Activated CD8-positive, alpha-beta memory T cell treated with anti-CD3 and anti-CD28 coated beads for 4 hours (primary cell): ENCODE measurements around the gene SLC30A7.
"Not testable (repeated sequence)": the region's sequence is repeated elsewhere in the genome, so short reads cannot be mapped to it uniquely, and the experiment has no call there.

Experiments used
- DNase-seq, 2 donors: peaks; one replicate each; pipeline ENCODE4 v3.0.0-alpha.2; 2020; ENCODE audit warnings: low read depth in 2 of 2

Gene SLC30A7

DNA sequence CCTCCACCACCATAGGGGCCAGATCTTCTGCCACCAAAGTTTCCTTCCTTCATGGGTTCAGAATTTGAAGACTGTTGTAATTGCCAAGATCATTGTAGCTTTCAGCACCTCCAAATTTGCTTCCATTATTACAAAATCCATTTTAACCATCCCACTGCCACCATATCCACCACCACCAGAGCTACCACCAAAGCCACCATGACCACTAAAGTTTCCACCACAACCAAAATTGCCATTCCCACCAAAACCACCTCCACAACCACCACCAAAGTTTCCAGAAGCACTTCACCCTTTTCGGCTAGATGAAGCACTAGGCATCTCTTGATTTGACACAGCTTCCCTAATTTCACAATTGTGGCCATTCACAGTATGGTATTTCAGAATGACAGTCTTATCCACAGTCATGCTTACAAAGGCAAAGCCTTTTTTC, 45.2 kb downstream of the SLC30A7 start:
- no peak for DNase-seq

DNA sequence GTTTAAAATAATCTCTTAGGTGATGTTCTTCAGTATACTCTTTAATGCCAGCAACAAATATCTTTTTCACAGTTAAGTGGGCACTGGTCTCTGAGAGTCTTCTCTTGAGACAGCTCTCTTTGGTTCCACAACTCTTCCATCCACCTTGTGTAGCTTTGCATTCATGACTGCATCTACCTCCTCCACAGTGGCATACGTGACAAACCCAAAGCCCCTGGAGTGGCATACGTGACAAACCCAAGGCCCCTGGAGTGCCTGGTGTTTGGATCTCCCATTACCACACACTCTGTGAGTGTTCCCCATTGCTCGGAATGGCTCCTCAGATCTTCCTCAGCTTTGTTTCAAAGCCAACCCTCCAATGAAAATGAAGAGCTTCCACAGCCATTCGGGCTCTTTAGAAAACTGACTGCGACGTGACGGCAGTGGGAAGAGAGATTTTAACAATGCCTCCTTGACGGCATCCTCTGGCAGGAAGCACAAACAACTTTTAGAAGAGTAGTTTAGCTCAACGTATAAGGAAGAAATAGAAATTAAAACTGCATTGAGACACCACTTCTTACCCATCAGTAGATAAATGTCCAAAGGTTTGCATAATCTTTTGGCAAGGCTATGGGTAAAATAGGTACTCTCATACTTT, 45.8 kb downstream of the SLC30A7 start:
- DNase-seq: no peak

DNA sequence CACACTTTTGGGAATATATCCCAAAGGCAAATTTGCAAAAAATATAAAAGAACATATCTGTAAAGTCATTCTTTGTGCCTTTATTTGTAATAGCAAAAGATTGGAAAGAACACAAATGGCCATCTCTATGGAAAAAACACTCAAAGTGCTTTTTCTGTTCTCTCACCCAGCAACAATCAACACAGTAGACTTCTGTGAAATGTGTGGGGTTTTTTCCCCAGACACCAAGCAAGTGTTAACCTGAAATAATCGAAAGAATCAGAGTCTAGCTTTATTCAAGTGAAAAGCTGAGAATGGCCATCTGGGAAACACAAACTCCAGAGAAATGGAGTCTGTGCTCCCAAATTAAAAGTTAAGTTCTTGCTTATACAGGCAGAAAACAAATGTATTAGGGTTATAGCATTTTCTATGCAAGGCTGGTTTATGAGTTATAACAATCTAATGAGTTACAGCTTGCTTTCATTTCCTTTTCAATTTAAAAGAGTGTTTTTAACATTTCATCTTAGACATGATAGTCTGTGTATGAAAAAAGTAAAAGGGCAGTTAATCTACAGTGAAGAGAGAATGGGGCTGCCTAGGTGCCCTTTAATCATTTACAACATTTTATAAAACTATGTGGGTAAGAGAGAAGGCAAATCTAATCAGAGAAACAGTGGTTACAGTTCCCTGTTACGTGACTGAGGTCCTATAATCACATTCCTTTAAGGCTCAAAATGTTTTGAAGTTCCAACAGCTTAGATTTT, 46.6 kb downstream of the SLC30A7 start:
- DNase-seq: no peak

DNA sequence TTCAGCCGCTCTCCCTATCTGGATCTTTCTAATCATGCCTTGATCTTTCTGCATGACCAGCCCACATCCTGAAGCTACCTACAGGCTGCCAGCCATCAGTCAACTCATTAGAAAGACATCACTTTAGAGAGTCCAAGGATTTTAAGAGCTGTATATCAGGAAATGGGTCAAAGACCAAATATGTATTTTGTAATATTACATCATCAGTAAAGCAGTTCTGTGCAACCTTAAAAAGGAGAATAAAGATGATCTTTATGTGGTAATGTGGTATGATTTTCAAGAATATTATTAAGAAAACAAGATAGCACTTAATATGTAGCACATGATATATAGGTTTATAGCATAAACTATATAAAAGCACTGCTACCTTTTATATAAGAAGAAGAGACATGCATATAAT, 47.6 kb downstream of the SLC30A7 start:
- DNase-seq: no peak

DNA sequence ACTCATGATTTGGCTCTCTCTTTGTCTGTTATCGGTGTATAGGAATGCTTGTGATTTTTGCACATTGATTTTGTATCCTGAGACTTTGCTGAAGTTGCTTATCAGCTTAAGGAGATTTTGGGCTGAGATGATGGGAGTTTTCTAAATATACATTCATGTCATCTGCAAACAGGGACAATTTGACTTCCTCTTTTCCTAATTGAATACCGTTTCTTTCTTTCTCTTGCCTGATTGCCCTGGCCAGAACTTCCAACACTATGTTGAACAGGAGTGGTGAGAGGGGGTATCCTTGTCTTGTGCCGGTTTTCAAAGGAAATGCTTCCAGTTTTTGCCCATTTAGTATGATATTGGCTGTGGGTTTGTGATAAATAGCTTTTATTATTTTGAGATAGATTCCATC, 50.2 kb downstream of the SLC30A7 start:
- not testable (repeated sequence) for DNase-seq

DNA sequence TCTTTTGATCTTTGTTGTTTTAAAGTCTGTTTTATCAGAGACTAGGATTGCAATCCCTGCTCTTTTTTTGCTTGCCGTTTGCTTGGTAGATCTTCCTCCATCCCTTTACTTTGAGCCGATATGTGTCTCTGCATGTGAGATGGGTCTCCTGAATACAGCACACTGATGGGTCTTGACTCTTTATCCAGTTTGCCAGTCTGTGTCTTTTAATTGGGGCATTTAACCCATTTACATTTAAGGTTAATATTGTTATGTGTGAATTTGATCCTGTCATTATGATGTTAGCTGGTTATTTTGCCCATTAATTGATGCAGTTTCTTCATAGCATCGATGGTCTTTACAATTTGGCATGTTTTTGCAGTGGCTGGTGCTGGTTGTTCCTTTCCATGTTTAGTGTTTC, 51.9 kb downstream of the SLC30A7 start:
- not testable (repeated sequence) for DNase-seq

DNA sequence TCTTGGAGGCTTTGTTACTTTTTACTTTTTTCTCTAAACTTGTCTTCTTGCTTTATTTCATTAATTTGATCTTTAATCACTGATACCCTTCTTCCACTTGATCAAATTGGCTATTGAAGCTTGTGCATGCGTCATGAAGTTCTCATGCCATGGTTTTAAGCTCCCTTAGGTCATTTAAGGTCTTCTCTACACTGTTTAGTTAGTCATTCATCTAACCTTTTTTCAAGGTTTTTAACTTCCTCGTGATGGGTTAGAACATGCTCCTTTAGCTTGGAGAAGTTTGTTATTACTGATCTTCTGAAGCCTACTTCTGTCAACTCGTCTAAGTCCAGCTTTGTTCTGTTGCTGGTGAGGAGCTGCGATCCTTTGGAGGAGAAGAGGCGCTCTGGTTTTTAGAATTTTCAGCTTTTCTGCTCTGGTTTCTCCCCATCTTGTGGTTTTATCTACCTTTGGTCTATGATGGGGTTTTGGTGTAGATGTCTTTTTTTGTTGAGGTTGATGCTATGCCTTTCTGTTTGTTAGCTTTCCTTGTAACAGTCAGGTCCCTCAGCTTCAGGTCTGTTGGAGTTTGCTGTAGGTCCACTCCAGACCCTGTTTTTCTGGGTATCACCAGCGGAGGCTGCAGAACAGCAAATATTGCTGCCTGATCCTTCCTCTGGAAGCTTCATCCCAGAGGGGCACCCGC, 53.0 kb downstream of the SLC30A7 start:
- not testable (repeated sequence) for DNase-seq

DNA sequence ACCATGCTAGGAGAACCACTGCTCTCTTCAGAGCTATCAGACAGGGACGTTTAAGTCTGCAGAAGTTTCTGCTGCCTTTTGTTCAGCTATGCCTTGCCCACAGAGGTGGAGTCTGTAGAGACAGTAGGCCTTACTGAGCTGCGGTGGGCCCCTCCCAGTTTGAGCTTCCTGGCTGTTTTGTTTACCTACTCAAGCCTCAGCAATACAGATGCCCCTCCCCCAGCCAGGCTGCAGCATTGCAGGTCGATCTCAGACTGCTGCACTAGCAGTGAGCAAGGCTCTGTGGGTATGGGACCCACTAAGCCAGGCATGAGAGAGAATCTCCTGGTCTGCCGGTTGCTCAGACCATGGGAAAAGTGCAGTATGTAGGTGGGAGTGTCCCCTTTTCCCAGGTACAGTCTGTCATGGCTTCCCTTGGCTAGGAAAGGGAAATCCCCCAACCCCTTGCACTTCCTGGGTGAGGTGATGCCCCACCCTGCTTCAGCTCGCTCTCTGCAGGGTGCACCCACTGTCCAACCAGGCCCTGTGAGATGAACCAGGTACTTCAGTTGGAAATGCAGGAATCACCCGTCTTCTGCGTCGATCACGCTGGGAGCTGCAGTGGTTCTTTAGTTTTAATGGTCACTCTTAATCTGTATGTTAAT, 53.7 kb downstream of the SLC30A7 start:
- peak; percentile 14 to 31 for DNase-seq

DNA sequence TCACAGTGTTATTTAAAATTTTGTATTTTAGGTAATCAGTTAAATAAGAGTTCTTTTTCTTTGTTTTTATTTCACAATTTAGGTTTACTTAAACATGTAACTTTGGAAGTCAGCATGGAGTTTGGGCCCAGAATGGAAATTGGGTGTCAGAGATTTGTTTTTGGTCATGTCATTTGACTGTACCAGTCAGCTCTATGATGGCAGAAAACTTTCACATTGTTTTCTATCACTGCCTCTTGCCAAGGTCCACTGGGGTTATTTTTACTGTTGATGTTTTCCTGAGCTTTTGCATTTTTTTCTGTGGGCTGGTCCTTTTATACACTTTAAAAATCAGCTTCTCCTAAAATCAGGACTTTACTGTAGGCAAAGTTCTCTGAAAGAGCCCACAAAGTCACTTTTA, 54.4 kb downstream of the SLC30A7 start:
- no peak for DNase-seq

DNA sequence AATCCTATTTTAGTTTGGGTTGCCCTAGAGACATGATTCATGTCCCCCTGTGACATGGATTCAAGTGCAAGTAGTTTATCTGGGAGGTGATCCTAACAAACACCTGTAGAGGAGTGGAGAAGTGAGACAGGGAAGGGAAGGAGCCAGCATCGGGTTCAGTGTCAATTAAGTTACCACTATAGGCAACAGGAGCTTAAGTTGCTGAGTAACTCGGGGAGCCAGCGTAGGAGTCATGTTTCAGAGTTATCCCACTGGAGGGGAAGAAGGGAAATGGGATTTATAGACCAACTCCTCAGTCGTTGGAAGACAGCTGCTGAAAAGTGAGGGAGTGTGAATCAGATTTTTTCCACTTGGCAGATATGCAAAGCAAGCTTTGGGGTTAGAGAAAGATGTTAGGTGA, 54.9 kb downstream of the SLC30A7 start:
- no peak for DNase-seq

DNA sequence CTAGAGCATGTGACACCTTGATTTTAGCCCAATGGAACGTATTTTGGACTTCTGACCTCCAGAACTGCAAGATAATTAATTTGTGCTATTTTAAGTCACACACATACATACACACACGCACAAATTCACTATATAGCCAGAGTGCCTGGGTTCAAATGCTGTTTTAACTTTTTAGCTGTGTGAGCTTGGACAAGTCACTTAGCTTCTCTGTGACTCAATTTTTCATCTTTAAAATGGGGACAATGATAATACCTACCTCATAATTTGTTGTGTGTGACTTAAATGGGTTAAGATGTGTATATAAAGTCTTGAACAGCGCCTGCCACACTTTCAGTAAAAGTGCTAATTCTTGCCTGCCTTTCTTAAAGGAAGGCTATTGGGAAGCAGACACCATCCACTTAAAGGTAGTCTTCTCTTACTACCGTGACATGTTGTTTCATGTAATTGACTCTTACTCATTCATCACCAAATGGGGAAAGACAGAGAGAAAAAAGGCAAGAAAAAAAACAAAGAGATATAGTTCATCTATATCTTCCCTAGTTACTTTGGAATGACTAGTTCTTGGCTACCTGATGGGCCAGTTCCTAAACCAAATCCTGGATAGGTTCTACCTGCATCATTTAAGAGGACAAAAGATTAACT, 56.3 kb downstream of the SLC30A7 start:
- no peak for DNase-seq

DNA sequence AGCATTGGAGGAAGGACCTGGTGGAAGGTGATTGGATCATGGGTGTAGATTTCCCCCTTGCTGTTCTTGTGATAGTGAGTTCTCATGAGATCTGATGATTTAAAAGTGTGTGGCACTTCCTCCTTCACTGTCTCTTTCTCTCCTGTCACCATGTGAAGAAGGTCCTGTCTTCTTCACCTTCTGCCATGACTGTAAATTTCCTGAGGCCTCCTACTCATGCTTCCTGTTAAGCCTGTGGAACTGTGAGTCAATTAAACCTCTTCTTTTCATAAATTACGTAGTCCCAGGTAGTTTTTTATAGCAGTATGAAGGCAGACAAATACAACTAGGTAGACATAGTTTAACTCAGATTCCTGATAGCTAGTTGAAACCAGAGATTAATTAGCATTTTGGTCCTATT, 57.1 kb downstream of the SLC30A7 start:
- not testable (repeated sequence) for DNase-seq

DNA sequence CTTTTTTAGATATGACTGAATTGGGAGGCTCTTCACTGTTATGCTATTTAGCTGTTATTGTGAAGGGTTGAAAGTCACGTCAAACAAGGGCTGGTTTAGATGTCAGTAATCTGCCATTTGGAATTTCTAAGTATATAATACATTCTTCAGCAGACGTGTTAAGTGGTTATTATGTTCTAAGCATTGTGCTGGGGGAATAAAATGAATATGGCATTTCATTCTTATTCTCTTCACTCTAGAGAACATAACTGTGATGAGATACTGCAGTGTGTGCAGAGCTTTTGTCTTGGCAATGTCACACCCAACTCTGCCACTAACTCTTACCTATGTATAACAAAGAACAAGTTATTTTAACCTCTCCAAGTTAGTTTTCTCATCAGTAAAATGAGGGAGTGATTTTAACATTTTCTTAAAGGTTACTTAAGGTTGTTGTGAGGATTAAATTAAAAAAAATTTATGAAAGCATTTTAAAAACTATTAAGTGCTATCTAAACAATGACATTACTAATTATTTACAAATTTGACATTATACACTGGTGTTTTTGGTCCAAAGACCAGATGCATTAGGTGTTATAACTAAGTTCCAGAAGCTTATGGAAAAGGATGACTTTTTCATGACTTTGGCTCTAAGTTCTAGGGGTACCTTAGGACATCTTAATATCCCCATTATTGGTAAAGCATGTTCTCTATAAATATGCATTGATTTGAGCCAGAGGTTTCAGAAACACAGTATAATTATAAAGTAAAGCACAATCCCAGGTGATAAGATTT, 58.3 kb downstream of the SLC30A7 start:
- DNase-seq: no peak

DNA sequence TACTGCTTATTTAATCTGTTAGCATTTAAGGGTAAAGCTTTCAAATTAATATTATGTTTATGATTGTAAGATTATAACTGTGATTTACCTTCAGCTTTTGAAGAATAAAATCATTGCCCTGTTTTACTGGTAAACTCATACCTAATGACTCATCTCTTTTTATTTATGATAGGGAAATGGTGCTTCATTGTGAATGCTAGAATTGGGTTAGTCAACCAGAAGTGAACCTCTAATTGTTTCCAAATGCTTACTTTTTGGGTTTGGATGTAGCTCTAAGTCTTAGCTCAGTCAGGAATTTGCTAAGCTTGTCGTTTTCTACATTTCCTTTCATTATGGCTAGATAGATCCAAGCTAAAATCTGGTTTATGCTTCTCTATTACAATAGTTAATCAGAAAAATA, 59.4 kb downstream of the SLC30A7 start:
- no peak for DNase-seq

DNA sequence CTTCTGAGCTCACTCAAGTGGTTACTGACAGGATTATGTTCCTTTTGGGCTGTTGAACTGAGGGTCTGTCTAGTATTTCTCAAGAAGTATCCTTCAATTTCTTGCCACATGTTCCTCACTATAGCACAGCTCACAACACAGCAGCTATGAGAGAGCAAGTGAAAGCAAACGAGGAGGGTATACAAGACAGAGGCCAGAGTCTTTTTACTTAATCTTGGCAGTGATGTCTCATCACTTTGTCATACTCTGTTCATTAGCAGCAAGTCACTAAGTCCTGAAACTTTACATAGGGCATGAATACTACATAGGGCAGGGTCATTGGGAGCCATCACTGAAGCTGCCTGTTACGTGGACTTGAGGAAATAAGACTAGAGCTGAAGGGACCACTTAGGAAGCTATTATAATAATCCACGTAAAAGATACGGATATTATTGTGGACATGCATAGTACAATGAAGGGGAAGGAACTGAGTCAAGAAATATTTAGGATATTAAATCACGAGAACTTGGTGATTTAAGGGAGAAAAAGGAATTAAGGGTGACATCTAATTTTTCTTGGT, 63.7 kb downstream of the SLC30A7 start:
- no peak for DNase-seq

DNA sequence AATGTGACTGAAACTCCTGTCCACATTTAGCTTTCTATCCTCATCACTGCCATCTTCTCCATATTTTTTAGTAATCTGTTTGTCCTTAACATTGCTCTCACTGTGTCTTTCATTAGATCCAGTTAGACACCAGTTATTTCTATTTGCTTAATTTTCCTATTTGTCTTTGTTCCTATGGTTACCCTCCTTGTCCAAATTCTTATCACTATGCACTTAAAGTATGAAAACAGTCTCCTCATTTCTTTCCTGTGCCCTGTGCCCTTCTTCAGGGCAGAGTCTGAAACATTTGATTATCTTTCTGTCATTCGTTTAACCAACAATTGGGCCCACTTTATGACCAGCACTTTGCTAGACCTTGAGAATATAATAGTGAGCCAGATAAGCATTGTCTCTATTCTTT, 64.2 kb downstream of the SLC30A7 start:
- DNase-seq: no peak

DNA sequence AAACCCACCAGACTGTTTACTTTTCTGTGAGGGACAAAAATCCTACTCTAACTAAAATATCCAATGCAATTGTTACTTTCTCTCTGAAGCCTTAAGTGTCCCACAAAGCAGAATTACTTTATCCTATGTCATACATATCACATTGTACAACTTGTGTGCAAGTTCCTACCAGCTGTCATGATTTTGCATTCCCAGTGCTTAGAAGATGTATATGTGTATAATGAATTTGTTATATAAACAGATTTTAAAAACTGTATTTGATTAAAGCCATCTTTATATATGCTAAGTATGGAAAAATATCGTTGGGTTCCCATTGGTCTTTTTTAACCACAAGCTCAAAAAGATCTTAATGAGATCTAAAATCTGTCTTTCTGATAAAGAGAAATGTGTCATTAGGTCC, 72.7 kb downstream of the SLC30A7 start:
- DNase-seq: no peak

DNA sequence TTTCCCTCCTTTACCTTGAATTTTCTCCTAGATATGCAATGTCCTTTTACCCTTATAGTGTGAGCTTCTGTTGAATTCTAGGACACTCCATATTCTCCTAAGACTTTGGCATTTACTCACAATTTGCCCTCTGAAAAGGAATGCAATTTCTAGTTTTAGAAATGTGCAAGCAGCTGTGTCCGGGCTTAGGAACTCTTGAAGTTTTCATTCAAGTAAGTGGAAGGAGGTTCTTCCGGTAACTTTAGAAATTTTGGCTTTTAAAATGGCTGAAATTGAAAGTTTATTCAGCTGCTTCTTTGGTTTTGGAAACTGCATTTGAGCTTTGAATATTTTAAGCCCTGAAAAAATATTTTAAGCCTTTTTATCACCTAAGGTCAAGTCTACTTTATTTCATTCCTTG, 73.4 kb downstream of the SLC30A7 start:
- no peak for DNase-seq

DNA sequence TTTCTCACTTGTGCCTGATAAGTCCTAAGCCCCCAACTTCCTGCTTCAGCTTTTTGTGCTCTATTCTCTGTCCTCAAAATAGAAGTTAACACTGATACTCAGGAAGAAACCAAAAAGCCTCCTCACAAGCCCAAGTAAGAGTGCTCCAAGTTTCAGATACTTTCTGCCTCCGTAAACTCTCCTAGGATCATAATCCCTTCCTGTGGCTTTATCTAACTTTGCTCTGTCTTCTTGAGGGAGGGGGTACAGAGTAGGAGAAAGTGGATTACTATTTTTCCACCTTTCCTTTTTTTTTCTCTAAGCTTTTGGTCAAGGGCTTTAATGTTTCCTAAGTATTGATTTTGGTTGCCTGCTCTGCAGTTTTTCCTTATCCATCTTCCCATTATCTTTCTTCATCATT, 75.1 kb downstream of the SLC30A7 start:
- DNase-seq: no peak

DNA sequence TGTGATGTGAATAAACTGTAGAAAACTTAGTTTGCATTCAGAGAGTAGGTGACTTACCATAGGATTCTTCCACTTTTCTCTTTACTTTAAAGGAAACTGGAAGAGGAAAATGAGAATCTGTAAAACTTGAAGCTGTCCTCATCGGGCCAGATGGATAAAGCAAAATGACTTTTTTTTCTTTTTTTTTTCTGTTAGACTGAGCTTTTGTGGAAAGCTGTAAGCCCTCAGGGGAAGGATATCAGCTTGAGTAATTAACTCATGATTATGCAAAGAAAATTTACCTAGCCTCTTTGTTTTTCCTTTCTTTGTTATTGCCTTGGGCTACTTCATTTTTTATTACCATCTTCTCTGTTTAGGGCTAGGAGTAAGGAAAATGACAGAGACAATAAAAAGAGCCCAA, 76.3 kb downstream of the SLC30A7 start:
- DNase-seq: no peak

DNA sequence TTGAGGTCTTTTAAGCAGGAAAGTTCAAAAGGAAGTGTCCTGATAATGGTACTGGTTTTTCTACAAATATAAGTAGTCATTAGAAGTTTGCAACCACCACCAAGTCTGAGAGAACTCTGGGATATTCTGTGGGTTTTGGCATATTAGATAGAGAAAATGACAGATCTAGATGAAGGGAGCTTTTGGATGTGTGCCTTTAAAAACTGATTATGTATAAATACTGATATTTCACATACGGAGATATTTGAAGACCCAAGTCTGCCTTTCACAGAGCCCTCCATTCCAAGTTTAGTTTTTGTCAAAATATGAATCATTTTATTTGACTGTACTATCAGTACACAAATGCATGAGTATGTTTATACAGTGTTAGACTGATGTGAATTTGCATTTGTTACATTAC, 81.0 kb downstream of the SLC30A7 start:
- DNase-seq: no peak
